ENCODE measurements around the gene SNAPC2.

Gene SNAPC2

GRCh38 chr19:7963566-7963965 lies 43.4 kb downstream of the SNAPC2 start:
- H3K27ac ChIP-seq = peak overlapping the region; percentile 3; the same call in 1 of the 2 replicates
- CTCF ChIA-PET = no interaction called here
- DNase-seq (ENCODE audit: low spot score) = no peak
- POLR2A ChIA-PET (ENCODE audit: low non-redundant PET) = no interaction called here
- TF ChIP-seq CTCF (conservative IDR thresholded peaks at IDR 0.05; ENCODE audit: low read depth) = no peak

- DNase-seq (ENCODE audit: low spot score) = no peak
- CTCF ChIA-PET = no interaction called here
- H3K27ac ChIP-seq = peak overlapping the region; percentile 11; the same call in 1 of the 2 replicates
Observed at GRCh38 chr19:7965259-7965841, 45.2 kb downstream of the SNAPC2 start.

GRCh38 chr19:7965921-7966665 lies 46.0 kb downstream of the SNAPC2 start:
- POLR2A ChIA-PET (ENCODE audit: low non-redundant PET) = interaction anchor here (0.6 kb wide), 1 partner anchor 114 kb away, joined by 3 read pairs; no protein-coding TSS in a partner anchor
- CTCF ChIA-PET = no interaction called here
- no peak for DNase-seq (ENCODE audit: low spot score)
- H3K27ac ChIP-seq = peak overlapping the region; percentile 11; the same call in 1 of the 2 replicates
- TF ChIP-seq CTCF (conservative IDR thresholded peaks at IDR 0.05; ENCODE audit: low read depth) = no peak

More at GRCh38 chr19:7965259-7965841, 45.2 kb downstream of the SNAPC2 start:
- no peak for TF ChIP-seq CTCF (conservative IDR thresholded peaks at IDR 0.05; ENCODE audit: low read depth)
- POLR2A ChIA-PET (ENCODE audit: low non-redundant PET) = interaction anchor here (0.6 kb wide), 1 partner anchor 113 kb away, joined by 3 read pairs; no protein-coding TSS in a partner anchor

- POLR2A ChIA-PET (ENCODE audit: low non-redundant PET) = no interaction called here
- no peak for TF ChIP-seq CTCF (conservative IDR thresholded peaks at IDR 0.05; ENCODE audit: low read depth)
- CTCF ChIA-PET = interaction anchor here (0.5 kb wide), 1 partner anchor 21 kb away, joined by 3 read pairs; no protein-coding TSS in a partner anchor
- peak overlapping the region; percentile 49 for H3K27ac ChIP-seq
- DNase-seq (ENCODE audit: low spot score) = no peak
Observed at GRCh38 chr19:7968008-7968795, 48.1 kb downstream of the SNAPC2 start.

- ChIA-PET CTCF (no interaction called here), POLR2A (ENCODE audit: low non-redundant PET) (no interaction called here)
- TF ChIP-seq CTCF (conservative IDR thresholded peaks at IDR 0.05; ENCODE audit: low read depth) = no peak
- peak overlapping the region; percentile 49 for H3K27ac ChIP-seq
- DNase-seq (ENCODE audit: low spot score) = no peak
Observed at GRCh38 chr19:7968796-7969554, 48.8 kb downstream of the SNAPC2 start.

- TF ChIP-seq CTCF (conservative IDR thresholded peaks at IDR 0.05; ENCODE audit: low read depth) = no peak
- DNase-seq (ENCODE audit: low spot score) = no peak
- ChIA-PET CTCF (no interaction called here), POLR2A (ENCODE audit: low non-redundant PET) (no interaction called here)
- H3K27ac ChIP-seq = peak overlapping the region; percentile 49
Observed at GRCh38 chr19:7969555-7969939, 49.4 kb downstream of the SNAPC2 start.

Data from RWPE1 (cell line).